ENCODE data around the gene NHS. TPM values are rescaled to one million over a fixed set of nuclear protein-coding genes. Genes with fewer than 3 reads are reported as not detected.

NHS gene
- total and polyA plus RNA-seq, 2 of the 4 experiments (the other 2 are of a cell fraction): 0.36 to 0.90 TPM

GRCh38 chrX:17656556-17656955, 281.6 kb downstream of the NHS start:
- no peak overlapping the region for H2BK20ac ChIP-seq (ENCODE audit: low read depth, low read length)
- H3K79me1 ChIP-seq (ENCODE audit: low read depth in 1 of 2, low read length in 2 of 2): no peaks in the 10 kb centered on the region
- H3K27ac ChIP-seq (ENCODE audit: insufficient read depth, low read length): no peak overlapping the region
- H3K23ac ChIP-seq (ENCODE audit: low read depth, low read length): no peak overlapping the region
- H3K9me1 ChIP-seq (ENCODE audit: insufficient read depth, low read length): no peaks in the 10 kb centered on the region
- no peak overlapping the region for H2AK9ac ChIP-seq (replicated peaks; ENCODE audit: low read depth, low read length, poor library complexity)
- H3K36me3 ChIP-seq (ENCODE audit: control insufficient read depth, insufficient read depth, low read length): no peaks in the 10 kb centered on the region
- no peak overlapping the region for H4K8ac ChIP-seq (ENCODE audit: low read depth in 2 of 2, low read length in 2 of 2)
- H4K5ac ChIP-seq (ENCODE audit: low read depth, low read length): no peak overlapping the region
- ChIA-PET CTCF (no interaction called here), POLR2A (ENCODE audit: unreplicated experiment) (no interaction called here)
- no peak overlapping the region for H4K91ac ChIP-seq (ENCODE audit: insufficient read depth, low read depth, low read length)
- H2BK15ac ChIP-seq (ENCODE audit: low read depth, low read length): no peak overlapping the region
- no peak overlapping the region for H2AFZ ChIP-seq (replicated peaks; ENCODE audit: low read length, poor library complexity)
- intact Hi-C loops (cut with micrococcal nuclease) (no loop called here), in situ Hi-C loops (cut with MboI; ENCODE audit: low sequenced_read_pairs) (no loop called here), dilution Hi-C loops (cut with HindIII; ENCODE audit: low sequenced_read_pairs, unreplicated experiment) (no loop called here)
- no peak overlapping the region for H3K4me2 ChIP-seq (ENCODE audit: low read depth, low read length)
- no peak overlapping the region for H3K56ac ChIP-seq (ENCODE audit: extremely low read depth, insufficient read depth, low read length)
- no peak overlapping the region for H2BK5ac ChIP-seq (ENCODE audit: low read depth, low read length, poor library complexity, severe bottlenecking)
- WGBS, 2 experiments (ENCODE audit: extremely low coverage in 2 of 2, insufficient read length in 1 of 2): 64% methylated on average over 5 of the region's 16 CpGs; no CpG with 5 or more reads in 1 of the 2 experiments
- no peak overlapping the region for H3K9ac ChIP-seq (ENCODE audit: low read depth, low read length)
- no peak overlapping the region for H2BK120ac ChIP-seq (ENCODE audit: low read depth, low read length)
- no peak overlapping the region for H3K18ac ChIP-seq (ENCODE audit: low read depth, low read length)
- no peak overlapping the region for H3K4me3 ChIP-seq (ENCODE audit: insufficient read depth, low read depth, low read length)
- TF ChIP-seq BHLHE40 (IDR thresholded peaks at IDR 0.05; ENCODE audit: low read depth, low read length) (no peak), USF2 (IDR thresholded peaks at IDR 0.05; ENCODE audit: low read depth, low read length) (no peak), CTCF (conservative IDR thresholded peaks at IDR 0.05; ENCODE audit: low read depth, low read length) (no peak), ELK1 (IDR thresholded peaks at IDR 0.05; ENCODE audit: borderline replicate concordance, low read depth, low read length) (no peak), MAZ (IDR thresholded peaks at IDR 0.05; ENCODE audit: borderline replicate concordance, low read depth, low read length) (no peak), RAD21 (IDR thresholded peaks at IDR 0.05; ENCODE audit: low read length) (no peak)
- H3K27me3 ChIP-seq (ENCODE audit: control insufficient read depth, insufficient read depth, low read length): peaks cover 3% of the 10 kb centered on the region; the same call in 1 of the 2 replicates
- H3K14ac ChIP-seq (replicated peaks; ENCODE audit: low read depth, low read length): no peak overlapping the region
- peaks cover 3% of the 10 kb centered on the region for H3K4me1 ChIP-seq (ENCODE audit: control insufficient read depth, insufficient read depth, low read length)
- BruUV-seq (replicated peaks): no TSS peak
- no peaks in the 10 kb centered on the region for H3K9me3 ChIP-seq (ENCODE audit: control insufficient read depth, insufficient read depth, low read length)
- DNase-seq (no peak), ATAC-seq (ENCODE audit: low read depth) (no peak)
- H4K20me1 ChIP-seq (ENCODE audit: insufficient read depth, low read length): no peaks in the 10 kb centered on the region
- no peak overlapping the region for H3K4ac ChIP-seq (ENCODE audit: low read depth, low read length)
- H2AK5ac ChIP-seq (ENCODE audit: low read depth, low read length): no peak overlapping the region
